NCI-H1436 (cell line): ENCODE data around the gene NKAIN4.
"Not testable (repeated sequence)": the region's sequence is repeated elsewhere in the genome, so short reads cannot be mapped to it uniquely, and the experiment has no call there.

Experiments
- DNase-seq: peaks from one replicate; lab custom pipeline; 2025; lab: John Stamatoyannopoulos, UW

Gene NKAIN4

DNA sequence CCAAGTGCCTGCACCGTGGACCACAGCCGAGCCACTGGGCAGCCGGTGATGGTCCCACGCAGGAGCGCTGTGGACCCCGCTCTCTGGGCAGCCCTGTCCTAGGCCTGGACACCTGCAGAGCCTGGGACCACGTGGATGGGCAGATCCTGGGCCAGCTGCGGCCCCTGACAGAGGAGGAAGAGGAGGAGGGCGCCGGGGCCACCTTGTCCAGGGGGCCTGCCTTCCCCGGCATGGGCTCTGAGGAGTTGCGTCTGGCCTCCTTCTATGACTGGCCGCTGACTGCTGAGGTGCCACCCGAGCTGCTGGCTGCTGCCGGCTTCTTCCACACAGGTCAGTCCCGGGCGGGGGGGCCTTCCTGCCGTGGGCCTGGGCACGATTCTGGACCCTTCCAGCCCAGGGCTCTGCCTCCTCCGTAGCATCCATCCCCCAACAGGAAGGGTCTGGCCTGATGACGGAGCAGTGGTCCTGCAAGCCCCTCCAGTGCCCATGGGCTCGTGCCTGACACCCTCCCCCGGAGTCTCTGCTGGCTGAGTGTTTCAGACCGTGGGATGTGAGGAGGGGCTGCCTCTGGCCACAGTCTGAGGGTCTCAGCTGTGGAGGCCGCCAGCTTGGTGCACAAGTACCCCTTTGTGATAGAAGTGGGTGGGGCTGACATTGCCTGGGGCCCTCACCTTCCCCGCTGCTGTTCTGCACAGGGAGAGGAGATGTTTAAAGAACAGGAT, 18.0 kb downstream of the NKAIN4 start:
- no peak for DNase-seq

GRCh38 chr20:63235399-63235983, 18.8 kb downstream of the NKAIN4 start, which contains the start of gene BIRC7:
BIRC7 (plus strand) TSS chr20:63235905; CDS start chr20:63236097, 192 bp downstream.
- DNase-seq, result no peak

GRCh38 chr20:63234693-63235398, 19.4 kb downstream of the NKAIN4 start:
- no peak for DNase-seq

GRCh38 chr20:63233924-63234323, 20.3 kb downstream of the NKAIN4 start:
- DNase-seq, result no peak

GRCh38 chr20:63233061-63233344, 21.3 kb downstream of the NKAIN4 start:
- no peak for DNase-seq

DNA sequence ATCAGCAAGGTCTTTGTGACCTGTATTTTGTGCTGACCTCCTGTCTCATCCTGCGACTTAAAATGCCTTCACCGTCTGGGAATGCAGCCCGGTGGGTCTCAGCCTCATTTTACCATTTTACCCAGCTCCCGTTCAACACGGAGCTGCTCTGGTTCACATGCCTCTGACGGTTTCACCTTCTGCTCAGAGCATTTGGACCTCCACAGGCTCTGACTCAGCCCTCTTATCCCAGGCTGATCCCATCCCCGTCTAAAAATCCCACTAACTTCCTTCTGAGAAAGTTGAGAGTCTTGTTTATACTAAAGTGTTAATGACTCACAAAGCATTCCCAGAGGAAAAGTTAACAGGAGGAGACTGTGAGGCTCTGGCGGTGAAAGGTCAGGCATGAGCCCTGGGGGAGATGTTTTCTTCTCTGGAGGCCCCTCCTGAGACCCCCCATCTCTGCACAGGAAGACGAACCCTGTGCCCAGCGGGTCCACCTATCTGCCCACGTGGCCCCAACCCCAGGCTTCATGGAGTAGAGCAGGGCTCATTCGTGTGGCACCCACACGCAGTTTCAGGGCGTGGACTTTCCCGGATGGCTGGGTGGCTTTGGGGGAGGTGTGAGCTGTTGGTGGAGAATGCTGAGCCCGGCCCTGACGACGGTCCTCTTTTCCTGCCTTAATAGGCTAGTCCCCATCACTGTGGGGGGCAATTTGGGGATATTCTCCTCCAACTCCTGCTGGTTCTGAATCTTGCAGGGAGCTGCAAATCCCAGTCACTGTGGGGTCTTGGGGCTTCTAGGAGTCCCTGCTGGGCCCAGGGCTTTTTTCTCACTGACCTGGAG, 21.8 kb downstream of the NKAIN4 start:
- DNase-seq, result no peak

GRCh38 chr20:63230800-63231268, 23.4 kb downstream of the NKAIN4 start:
- DNase-seq, result no peak

- no peak for DNase-seq
These were observed 25.5 kb downstream of the NKAIN4 start for GRCh38 chr20:63228806-63229205.

- no peak for DNase-seq
These were observed 27.0 kb downstream of the NKAIN4 start for GRCh38 chr20:63227260-63227659.

DNA sequence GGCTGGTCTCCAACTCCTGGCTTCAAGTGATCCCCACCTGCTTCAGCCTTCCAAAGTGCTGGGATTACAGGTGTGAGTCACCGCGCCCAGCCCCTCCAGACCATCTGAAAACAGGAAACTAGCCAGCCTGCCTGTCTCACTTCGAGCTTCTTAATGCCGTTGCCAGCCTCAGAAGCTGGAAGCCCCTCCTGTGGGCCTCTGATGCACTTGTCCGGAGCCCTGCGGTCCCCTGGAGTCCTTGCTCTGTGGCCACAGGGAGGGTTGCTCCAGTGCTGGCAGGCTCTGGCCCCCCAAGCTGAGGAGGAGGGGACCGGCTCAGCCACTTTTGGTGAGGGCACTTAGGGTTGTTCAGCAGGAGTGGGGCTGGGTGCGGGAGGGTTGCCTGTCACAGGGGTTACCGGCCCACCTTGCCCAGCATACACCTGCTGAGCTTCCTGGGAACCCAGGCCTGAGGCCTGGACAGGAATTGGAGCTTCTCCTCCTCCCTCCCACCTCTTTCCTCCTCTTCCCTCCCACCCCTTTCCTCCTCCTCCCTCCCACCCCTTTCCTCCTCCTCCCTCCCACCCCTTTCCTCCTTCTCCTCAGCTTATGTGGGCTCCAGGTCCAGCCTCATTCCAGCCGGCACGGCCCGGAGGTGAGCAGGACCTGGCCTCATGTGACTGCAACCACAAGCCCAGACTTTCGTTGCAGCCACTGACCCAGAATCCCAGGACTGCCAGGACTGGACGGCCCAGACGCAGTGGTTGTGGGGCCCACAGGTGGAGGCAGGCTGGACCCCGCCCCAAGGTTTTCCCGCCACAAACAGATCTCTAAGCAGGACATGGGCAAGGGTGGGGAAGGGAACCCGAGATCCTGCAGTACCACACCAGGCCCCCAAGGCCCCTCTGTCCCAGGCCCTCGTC, 28.0 kb downstream of the NKAIN4 start:
- no peak for DNase-seq

GRCh38 chr20:63225082-63225454, 29.2 kb downstream of the NKAIN4 start:
- DNase-seq, result no peak

DNA sequence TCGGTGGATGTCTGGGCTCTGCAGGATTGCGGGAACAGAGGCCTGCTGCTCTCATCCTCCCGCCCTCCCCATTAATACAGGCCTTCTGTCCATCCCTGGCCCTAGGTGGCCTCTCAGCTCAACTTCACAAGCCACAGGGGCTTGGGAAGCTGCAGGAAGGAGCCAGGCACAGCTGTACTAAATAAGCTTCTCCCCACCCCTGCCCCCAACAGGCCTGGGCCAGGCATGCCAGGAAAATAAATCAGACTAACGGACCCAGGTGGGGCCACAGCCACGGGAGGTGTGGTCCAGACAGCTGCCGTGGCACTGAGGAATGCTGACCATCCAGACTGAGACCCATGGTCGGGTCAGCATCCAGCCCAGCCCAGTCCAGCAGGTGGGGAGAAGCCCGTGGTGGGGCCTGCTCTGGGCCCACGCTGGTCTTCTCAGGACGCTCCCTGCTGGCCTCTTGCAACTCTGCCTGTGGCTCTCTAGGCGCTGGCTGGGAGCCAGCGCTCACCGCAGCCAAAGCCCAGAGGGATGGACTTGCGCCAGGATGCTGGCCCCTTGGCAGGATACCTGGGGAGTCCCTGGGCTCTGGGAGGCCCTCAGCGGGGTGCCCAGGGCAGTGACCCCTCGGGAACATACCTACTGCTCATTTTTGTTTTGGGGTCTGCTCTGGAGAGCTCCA, 29.7 kb downstream of the NKAIN4 start:
- no peak for DNase-seq

- DNase-seq, result no peak
These were observed 30.4 kb downstream of the NKAIN4 start for GRCh38 chr20:63223826-63224207.

DNA sequence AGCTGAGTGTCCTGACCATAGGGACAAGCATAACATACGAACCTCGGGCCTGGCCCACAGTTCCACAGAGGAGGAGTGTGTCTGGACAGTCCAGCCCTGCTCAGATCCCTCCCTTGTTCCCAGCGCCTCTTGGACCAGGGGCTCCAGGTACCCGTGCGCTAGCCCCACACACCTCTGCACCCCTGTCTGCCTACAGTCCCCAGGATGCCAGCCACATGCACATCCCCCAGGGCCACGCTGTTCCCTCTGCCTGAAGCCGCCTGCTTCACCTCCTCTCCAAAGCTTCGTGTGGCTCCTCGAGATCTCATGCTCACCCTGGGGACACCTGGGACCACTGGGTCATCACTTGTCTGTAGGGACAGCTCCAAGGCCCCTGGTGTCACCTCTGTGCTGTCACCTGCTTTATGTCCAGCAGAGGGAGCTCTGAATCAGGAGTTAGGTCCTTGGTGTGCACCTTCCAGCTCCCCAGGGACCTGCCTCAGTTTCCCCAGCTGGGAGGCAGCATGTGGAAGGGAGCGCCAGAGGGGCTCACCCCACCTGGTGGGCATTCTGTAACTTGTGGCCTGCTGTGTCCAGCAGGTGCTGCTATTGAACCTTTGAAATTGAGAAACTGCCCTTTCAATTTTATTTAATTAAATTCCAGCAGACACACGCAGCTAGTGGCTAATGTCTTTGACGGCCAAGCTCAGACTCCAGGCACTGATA, 31.0 kb downstream of the NKAIN4 start:
- peak; percentile 22 for DNase-seq

DNA sequence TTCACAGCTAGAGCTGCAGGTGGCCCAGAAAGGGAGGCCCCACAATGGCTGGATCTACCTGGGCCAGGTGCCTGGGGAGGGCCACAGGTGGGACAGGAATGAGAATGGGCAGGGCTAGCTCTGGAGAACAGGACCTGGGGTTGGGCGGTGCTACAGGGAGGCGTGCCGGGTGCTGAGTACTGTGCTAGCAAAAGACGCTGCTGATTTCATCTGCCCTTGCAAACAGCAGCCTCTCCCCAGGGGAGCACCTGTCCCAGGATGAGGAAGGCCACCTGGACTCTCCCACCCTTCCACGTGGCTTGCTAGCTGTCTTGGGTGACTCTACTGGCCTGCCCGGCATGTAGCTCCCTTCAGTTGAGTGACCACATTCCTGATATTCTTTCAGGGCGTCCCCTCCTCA, 31.7 kb downstream of the NKAIN4 start:
- no peak for DNase-seq

GRCh38 chr20:63221400-63222053, 32.7 kb downstream of the NKAIN4 start:
- DNase-seq, result not testable (repeated sequence)

DNA sequence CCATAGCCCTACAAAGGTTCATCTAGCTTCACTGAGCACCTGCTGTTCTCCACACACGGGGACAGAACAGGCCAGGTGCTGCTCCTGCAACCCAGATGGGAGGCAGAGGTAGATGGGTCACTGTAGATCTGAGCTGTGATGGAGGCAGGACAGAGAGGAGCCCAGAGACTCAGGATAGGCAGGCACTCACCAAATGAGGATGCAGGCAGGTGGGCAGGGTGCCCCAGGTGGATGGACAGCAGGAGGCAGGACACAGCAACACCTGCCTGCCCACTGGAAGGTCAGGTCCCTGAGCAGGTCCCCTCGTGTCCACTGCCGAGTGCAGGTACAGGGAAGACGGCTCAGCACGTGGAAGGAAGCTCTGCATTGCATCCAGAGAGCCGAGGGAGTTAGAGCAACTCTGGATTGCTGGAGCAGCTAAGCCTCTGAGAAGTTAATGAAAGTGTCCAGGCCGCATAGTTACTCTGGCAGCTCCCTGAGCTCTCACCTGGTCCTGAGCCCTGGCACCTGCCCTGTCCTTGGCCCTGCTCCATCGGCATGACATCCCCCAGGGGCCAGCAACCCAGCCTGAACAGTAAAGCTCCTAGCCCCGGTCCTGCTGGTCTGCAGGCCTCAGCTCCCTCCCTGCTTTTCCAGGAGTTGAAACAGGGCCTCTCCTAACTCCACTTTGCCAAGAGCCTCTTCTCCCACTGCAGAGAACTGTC, 33.4 kb downstream of the NKAIN4 start:
- no peak for DNase-seq

DNA sequence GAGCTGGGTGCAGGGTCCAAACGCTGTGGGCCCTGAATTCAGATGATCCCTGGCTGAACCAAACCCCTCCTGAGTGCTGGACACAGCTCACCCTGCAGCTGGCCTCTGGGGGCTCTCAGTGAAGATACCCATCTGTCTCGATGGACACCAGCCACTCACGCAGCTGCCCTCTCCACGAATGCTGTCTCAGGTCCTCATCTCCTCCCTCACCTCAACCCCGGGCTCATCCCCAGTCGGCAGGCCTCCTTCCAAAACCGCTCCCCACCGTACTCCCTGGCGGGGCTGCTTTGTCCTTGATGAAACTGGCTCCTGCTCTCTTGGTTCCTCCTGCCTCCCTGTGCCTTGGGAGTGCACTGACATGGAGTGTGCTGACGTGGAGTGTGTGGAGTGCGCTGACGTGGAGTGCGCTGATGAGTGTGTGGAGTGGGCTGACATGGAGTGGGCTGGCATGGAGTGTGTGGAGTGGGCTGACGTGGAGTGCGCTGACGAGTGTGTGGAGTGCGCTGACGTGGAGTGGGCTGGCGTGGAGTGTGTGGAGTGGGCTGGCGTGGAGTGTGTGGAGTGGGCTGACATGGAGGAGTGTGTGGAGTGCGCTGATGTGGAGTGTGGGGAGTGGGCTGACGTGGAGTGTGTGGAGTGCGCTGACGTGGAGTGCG, 34.3 kb downstream of the NKAIN4 start:
- DNase-seq, result no peak

GRCh38 chr20:63219447-63219821, 34.8 kb downstream of the NKAIN4 start:
- DNase-seq, result no peak
